GM04504 (cell line): ENCODE data around the gene BMPR1A.

ENCODE experiments used
- DNase-seq: peaks from one replicate; pipeline ENCODE4 v3.0.0-alpha.2; 2012; ENCODE audit warnings: low read depth

Gene BMPR1A

GRCh38 chr10:86756511-86757112 lies at the start of gene BMPR1A:
Gene BMPR1A, plus strand, starts transcription at chr10:86756619. Its CDS starts 119,400 bp downstream, at chr10:86876019.
- DNase-seq = no peak

GRCh38 chr10:86706977-86707376 lies 49.4 kb upstream of the BMPR1A start:
- DNase-seq = no peak

GRCh38 chr10:86707505-86707904 lies 48.9 kb upstream of the BMPR1A start:
- no peak for DNase-seq

GRCh38 chr10:86708068-86708782 lies 48.2 kb upstream of the BMPR1A start:
- DNase-seq = no peak

GRCh38 chr10:86708783-86709380 lies 47.5 kb upstream of the BMPR1A start:
- no peak for DNase-seq

- DNase-seq = no peak
These were observed 46.8 kb upstream of the BMPR1A start for GRCh38 chr10:86709396-86710185.

- DNase-seq = peak; percentile 85
These were observed 45.4 kb upstream of the BMPR1A start for GRCh38 chr10:86710987-86711512.

- no peak for DNase-seq
These were observed 44.7 kb upstream of the BMPR1A start for GRCh38 chr10:86711513-86712316.

- DNase-seq = no peak
These were observed 44.1 kb upstream of the BMPR1A start for GRCh38 chr10:86712317-86712707.

GRCh38 chr10:86715156-86715795 lies 41.1 kb upstream of the BMPR1A start:
- no peak for DNase-seq

- DNase-seq = no peak
These were observed 40.6 kb upstream of the BMPR1A start for GRCh38 chr10:86715836-86716235.

- no peak for DNase-seq
These were observed 40.0 kb upstream of the BMPR1A start for GRCh38 chr10:86716466-86716865.

GRCh38 chr10:86718556-86718955 lies 37.9 kb upstream of the BMPR1A start:
- no peak for DNase-seq

GRCh38 chr10:86721232-86721631 lies 35.2 kb upstream of the BMPR1A start:
- DNase-seq = no peak

GRCh38 chr10:86723009-86723408 lies 33.4 kb upstream of the BMPR1A start:
- no peak for DNase-seq

- no peak for DNase-seq
These were observed 32.0 kb upstream of the BMPR1A start for GRCh38 chr10:86724445-86724844.

GRCh38 chr10:86725980-86726676 lies 30.3 kb upstream of the BMPR1A start:
- no peak for DNase-seq

GRCh38 chr10:86726677-86726999 lies 29.8 kb upstream of the BMPR1A start:
- no peak for DNase-seq

- no peak for DNase-seq
These were observed 28.9 kb upstream of the BMPR1A start for GRCh38 chr10:86727470-86727869.

- DNase-seq = no peak
These were observed 28.4 kb upstream of the BMPR1A start for GRCh38 chr10:86728056-86728455.

- no peak for DNase-seq
These were observed 26.7 kb upstream of the BMPR1A start for GRCh38 chr10:86729677-86730076.
